Measurements from ENCODE around the gene ETHE1.

GRCh38 chr19:43483281-43483680 is 43.7 kb downstream of the ETHE1 start:
- TF ChIP-seq, protein P1, sequence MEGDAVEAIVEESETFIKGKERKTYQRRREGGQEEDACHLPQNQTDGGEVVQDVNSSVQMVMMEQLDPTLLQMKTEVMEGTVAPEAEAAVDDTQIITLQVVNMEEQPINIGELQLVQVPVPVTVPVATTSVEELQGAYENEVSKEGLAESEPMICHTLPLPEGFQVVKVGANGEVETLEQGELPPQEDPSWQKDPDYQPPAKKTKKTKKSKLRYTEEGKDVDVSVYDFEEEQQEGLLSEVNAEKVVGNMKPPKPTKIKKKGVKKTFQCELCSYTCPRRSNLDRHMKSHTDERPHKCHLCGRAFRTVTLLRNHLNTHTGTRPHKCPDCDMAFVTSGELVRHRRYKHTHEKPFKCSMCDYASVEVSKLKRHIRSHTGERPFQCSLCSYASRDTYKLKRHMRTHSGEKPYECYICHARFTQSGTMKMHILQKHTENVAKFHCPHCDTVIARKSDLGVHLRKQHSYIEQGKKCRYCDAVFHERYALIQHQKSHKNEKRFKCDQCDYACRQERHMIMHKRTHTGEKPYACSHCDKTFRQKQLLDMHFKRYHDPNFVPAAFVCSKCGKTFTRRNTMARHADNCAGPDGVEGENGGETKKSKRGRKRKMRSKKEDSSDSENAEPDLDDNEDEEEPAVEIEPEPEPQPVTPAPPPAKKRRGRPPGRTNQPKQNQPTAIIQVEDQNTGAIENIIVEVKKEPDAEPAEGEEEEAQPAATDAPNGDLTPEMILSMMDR (IDR thresholded peaks at IDR 0.05): no peak
- TF ChIP-seq KDM5A (IDR thresholded peaks at IDR 0.05) (no peak), RFX5 (IDR thresholded peaks at IDR 0.05) (no peak), REST (IDR thresholded peaks at IDR 0.05) (no peak), BHLHE40 (IDR thresholded peaks at IDR 0.05; ENCODE audit: low read depth, low read length) (no peak), HDAC2 (IDR thresholded peaks at IDR 0.05) (no peak), RARB (CRISPR knock-in tag; IDR thresholded peaks at IDR 0.05) (no peak), POLR2A (IDR thresholded peaks at IDR 0.05; ENCODE audit: low read length) (no peak), SMC3 (IDR thresholded peaks at IDR 0.05) (no peak)
